Measurements from ENCODE around the gene PCDHA8. TPM values are rescaled to one million over a fixed set of nuclear protein-coding genes. Genes with fewer than 3 reads are reported as not detected.
"Not testable (repeated sequence)": the region's sequence is repeated elsewhere in the genome, so short reads cannot be mapped to it uniquely, and the experiment has no call there.

PCDHA8 gene
- total and polyA plus RNA-seq, 2 of the 13 experiments (the other 11 are each of a cell fraction or from before 2014, with no cell fraction given), result 0.03 to 0.11 TPM

GRCh38 chr5:140801494-140801841, 39.5 kb upstream of the PCDHA8 start:
- 49% methylated on average over 14 of the region's 16 CpGs for WGBS (ENCODE audit: low lambda C conversion rate)
- no peaks in the 10 kb centered on the region for H3K4me1 ChIP-seq (ENCODE audit: insufficient read depth, low read length)
- CTCF ChIA-PET (ENCODE audit: low intra/inter-chr PET ratio, low total read pairs), result no interaction called here
- no peak overlapping the region for H2AFZ ChIP-seq (ENCODE audit: low read length)
- H3K9me3 ChIP-seq (ENCODE audit: low read length), result peaks cover 21% of the 10 kb centered on the region
- TF ChIP-seq ZNF30 (CRISPR knock-in tag; IDR thresholded peaks at IDR 0.05) (no peak), MTF1 (CRISPR knock-in tag; IDR thresholded peaks at IDR 0.05) (no peak), ZBTB14 (CRISPR knock-in tag; IDR thresholded peaks at IDR 0.05) (no peak)
- POLR2A ChIA-PET, result no interaction called here
- no peaks in the 10 kb centered on the region for H3K27me3 ChIP-seq (ENCODE audit: control insufficient read depth in 1 of 2, insufficient read depth in 2 of 2, low read length in 2 of 2)
- H3K4me2 ChIP-seq (ENCODE audit: low read depth, low read length), result no peak overlapping the region
- BruUV-seq (replicated peaks), result no TSS peak
- FAIRE-seq (no peak), DNase-seq (ENCODE audit: low spot score) (no peak), ATAC-seq (no peak)
- no peaks in the 10 kb centered on the region for H3K79me2 ChIP-seq (ENCODE audit: insufficient read depth, low read length)
- in situ Hi-C loops (cut with HindIII; ENCODE audit: extremely low pct_ligation_motif_present, low pct_unique_long_range_greater_than_20kb) (no loop called here), intact Hi-C loops (cut with micrococcal nuclease; ENCODE audit: unreplicated experiment) (no loop called here)
- no peaks in the 10 kb centered on the region for H3K36me3 ChIP-seq (replicated peaks in 1 of 2; ENCODE audit: control insufficient read depth in 1 of 2, insufficient read depth in 2 of 2, low read length in 2 of 2)
- H4K20me1 ChIP-seq (ENCODE audit: insufficient read depth, low read length), result no peaks in the 10 kb centered on the region
- H3K4me3 ChIP-seq (replicated peaks in 1 of 3; ENCODE audit: insufficient read depth in 1 of 3, low read depth in 2 of 3, low read length in 3 of 3), result no peak overlapping the region
- H3K9ac ChIP-seq (ENCODE audit: insufficient read depth, low read depth, low read length), result no peak overlapping the region
- H3K27ac ChIP-seq (ENCODE audit: extremely low read length, insufficient read depth, low read length), result no peak overlapping the region

GRCh38 chr5:140802381-140802780, 38.6 kb upstream of the PCDHA8 start:
- H3K9ac ChIP-seq (ENCODE audit: insufficient read depth, low read depth, low read length); ATAC-seq; H3K79me2 ChIP-seq (ENCODE audit: insufficient read depth, low read length); DNase-seq (ENCODE audit: low spot score); BruUV-seq (replicated peaks); CTCF ChIA-PET (ENCODE audit: low intra/inter-chr PET ratio, low total read pairs); H3K4me1 ChIP-seq (ENCODE audit: insufficient read depth, low read length); H3K4me3 ChIP-seq (replicated peaks in 1 of 3; ENCODE audit: insufficient read depth in 1 of 3, low read depth in 2 of 3, low read length in 3 of 3); H3K4me2 ChIP-seq (ENCODE audit: low read depth, low read length); H3K27me3 ChIP-seq (ENCODE audit: control insufficient read depth in 1 of 2, insufficient read depth in 2 of 2, low read length in 2 of 2); in situ Hi-C loops (cut with HindIII; ENCODE audit: extremely low pct_ligation_motif_present, low pct_unique_long_range_greater_than_20kb); H3K27ac ChIP-seq (ENCODE audit: extremely low read length, insufficient read depth, low read length); H4K20me1 ChIP-seq (ENCODE audit: insufficient read depth, low read length); intact Hi-C loops (cut with micrococcal nuclease; ENCODE audit: unreplicated experiment); H3K36me3 ChIP-seq (replicated peaks in 1 of 2; ENCODE audit: control insufficient read depth in 1 of 2, insufficient read depth in 2 of 2, low read length in 2 of 2); FAIRE-seq; POLR2A ChIA-PET; H2AFZ ChIP-seq (ENCODE audit: low read length): not testable (repeated sequence)
- WGBS (ENCODE audit: low lambda C conversion rate), result 83% methylated on average over 45 of the region's 45 CpGs
- peaks cover 21% of the 10 kb centered on the region for H3K9me3 ChIP-seq (ENCODE audit: low read length)

Data from HepG2 (cell line).